GM12878 (cell line): ENCODE measurements around the gene ADAMTS17. TPM values are rescaled to one million over a fixed set of nuclear protein-coding genes. Genes with fewer than 3 reads are reported as not detected.

Experiments
- ATAC-seq: fragments of 200-7000 bp; cut with Tn5 transposase; 3 replicates; pipeline ENCODE4 v1.9.1; 2020; ENCODE audit warnings: mild to moderate bottlenecking, moderate library complexity
- BruUV-seq: library from RNA; stranded (reverse); fragments of 400-500 nt; replicated peaks from 2 replicates; lab custom pipeline; 2021; lab: Mats Ljungman, UMichigan
- CTCF ChIA-PET: fragments of 300-600 bp; sonication (Branson Sonifier 250); formaldehyde crosslinking; extraction: SDS; loops from one replicate; lab custom pipeline; 2021; ENCODE audit warnings: inconsistent platforms; lab: Yijun Ruan, JAX
- POLR2A ChIA-PET: fragments of 350-600 bp; formaldehyde crosslinking; extraction: SDS; loops from one replicate; lab custom pipeline; 2021; ENCODE audit warnings: inconsistent platforms; lab: Charles Lee
- RAD21 ChIA-PET: fragments of 300-600 bp; sonication (Branson Sonifier 250); formaldehyde crosslinking; loops from one replicate; lab custom pipeline; 2023; ENCODE audit warnings: antibody characterized with exemption; ENCODE audit not compliant: unreplicated experiment; lab: Charles Lee
- SMC1A ChIA-PET: fragments of 300-600 bp; sonication (Branson Sonifier 250); formaldehyde crosslinking; loops from one replicate; lab custom pipeline; 2023; ENCODE audit not compliant: unreplicated experiment, uncharacterized antibody; lab: Charles Lee
- DNase-seq: peaks from one replicate; pipeline ENCODE4 v3.0.0-alpha.2; 2011; ENCODE audit warnings: low read depth, low spot score
- FAIRE-seq: peaks from 3 replicates; lab custom pipeline; 2011; peaks lifted over from hg19 to GRCh38; lab: Jason Lieb, UNC
- H2AFZ ChIP-seq: 2 replicates; pipeline ENCODE4 v1.6.0; 2011; ENCODE audit warnings: low read depth, low read length, control low read depth; ENCODE audit not compliant: control insufficient read depth
- H3K27ac ChIP-seq: 2 replicates; pipeline ENCODE4 v1.5.1; 2011; ENCODE audit warnings: control low read depth; ENCODE audit not compliant: control insufficient read depth, insufficient read depth
- H3K27me3 ChIP-seq, 2 experiments: replicated peaks in 1 of 2; 2 replicates each; pipeline versions ENCODE4 v1.6.0 to v1.6.1; 2011; ENCODE audit warnings: low read length in 1 of 2; ENCODE audit not compliant: control insufficient read depth in 2 of 2, insufficient read depth in 2 of 2
- H3K36me3 ChIP-seq, 2 experiments: 2 replicates each; pipeline ENCODE4 v1.5.1; 2011; ENCODE audit warnings: low read length in 1 of 2; ENCODE audit not compliant: control insufficient read depth in 2 of 2, insufficient read depth in 2 of 2
- H3K4me1 ChIP-seq: 2 replicates; pipeline ENCODE4 v1.6.1; 2011; ENCODE audit warnings: mild to moderate bottlenecking, low read length, moderate library complexity, mixed read lengths; ENCODE audit not compliant: control insufficient read depth, insufficient read depth
- H3K4me2 ChIP-seq: 2 replicates; pipeline ENCODE4 v1.6.0; 2011; ENCODE audit warnings: control low read depth; ENCODE audit not compliant: control insufficient read depth, insufficient read depth
- H3K4me3 ChIP-seq: fragments of 200-600 bp; sonication (generic); 2 replicates; pipeline ENCODE4 v1.5.1; 2016
- H3K79me2 ChIP-seq: 2 replicates; pipeline ENCODE4 v1.6.0; 2011; ENCODE audit warnings: low read length; ENCODE audit not compliant: control insufficient read depth, insufficient read depth
- H3K9ac ChIP-seq: 2 replicates; pipeline ENCODE4 v1.8.0; 2011; ENCODE audit warnings: low read length, control low read depth, mixed read lengths; ENCODE audit not compliant: control insufficient read depth, insufficient read depth
- H3K9me3 ChIP-seq: replicated peaks from 3 replicates; pipeline ENCODE4 v1.5.1; 2011; ENCODE audit warnings: mild to moderate bottlenecking, low read length; ENCODE audit not compliant: control insufficient read depth, insufficient read depth
- H4K20me1 ChIP-seq: 2 replicates; pipeline ENCODE4 v1.6.0; 2011; ENCODE audit not compliant: control insufficient read depth, insufficient read depth
- BCL3 ChIP-seq: IDR thresholded peaks from 2 replicates; pipeline ENCODE4 v1.6.1; 2011; ENCODE audit warnings: borderline replicate concordance, low read depth, mild to moderate bottlenecking, moderate library complexity, low read length; ENCODE audit not compliant: insufficient read depth, poor library complexity, severe bottlenecking
- CHD2 ChIP-seq: IDR thresholded peaks from 2 replicates; pipeline ENCODE4 v1.6.1; 2011; ENCODE audit warnings: low read depth, low read length, improper control_type of control experiment, borderline replicate concordance
- DPF2 ChIP-seq: fragments of 450-650 bp; IDR thresholded peaks from 2 replicates; pipeline ENCODE4 v1.6.1; 2017; ENCODE audit warnings: mild to moderate bottlenecking
- EP300 ChIP-seq, 2 experiments: fragments of 150-350 bp in 1 of 2; IDR thresholded peaks; 2 replicates each; pipeline ENCODE4 v1.6.1; 2011 to 2012; ENCODE audit warnings: low read depth in 2 of 2, low read length in 2 of 2, borderline replicate concordance in 1 of 2, improper control_type of control experiment in 1 of 2, inconsistent platforms in 1 of 2; ENCODE audit not compliant: control insufficient read depth in 1 of 2
- ETV6 ChIP-seq, 2 experiments: fragments of 450-650 bp in 1 of 2; IDR thresholded peaks in 1 of 2; conservative IDR thresholded peaks in 1 of 2; 2 replicates each; pipeline ENCODE4 v1.6.1; 2014; ENCODE audit warnings: antibody characterized with exemption in 1 of 2, borderline replicate concordance in 1 of 2, low read depth in 1 of 2, mild to moderate bottlenecking in 1 of 2, moderate library complexity in 1 of 2
- MTA3 ChIP-seq: IDR thresholded peaks from 2 replicates; pipeline ENCODE4 v1.6.1; 2012; ENCODE audit warnings: low read length, inconsistent platforms, borderline replicate concordance
- RELB ChIP-seq: fragments of 450-650 bp; IDR thresholded peaks from 2 replicates; pipeline ENCODE4 v1.6.1; 2017; ENCODE audit warnings: low read depth, mild to moderate bottlenecking, moderate library complexity
- TARDBP ChIP-seq: IDR thresholded peaks from 2 replicates; pipeline ENCODE4 v1.6.1; 2016; ENCODE audit warnings: borderline replicate concordance
- ZBTB11 ChIP-seq: fragments of 450-650 bp; formaldehyde crosslinking; IDR thresholded peaks from 2 replicates; pipeline ENCODE4 v1.5.0; 2022; ENCODE audit warnings: mild to moderate bottlenecking, missing genetic modification characterization
- ZNF687 ChIP-seq: fragments of 450-650 bp; IDR thresholded peaks from 2 replicates; pipeline ENCODE4 v1.6.1; 2017; ENCODE audit warnings: mild to moderate bottlenecking, moderate library complexity
- WGBS: methylation state at CpG from one replicate; pipeline ENCODE4 v1.1.6; 2016; ENCODE audit warnings: low lambda C conversion rate; ENCODE audit not compliant: insufficient replicate concordance, insufficient coverage; ENCODE audit errors: missing lambda C conversion rate; 5-methylcytosine and 5-hydroxymethylcytosine counted together
- in situ Hi-C: fragments of 300-500 bp; cut with MboI; formaldehyde crosslinking; loops from 9 replicates; pipeline ENCODE4 v1.14.3; 2018; ENCODE audit warnings: mixed read lengths
- intact Hi-C: fragments of 100-400 bp; cut with micrococcal nuclease; formaldehyde crosslinking; loops from one replicate; pipeline ENCODE4 v1.14.2; 2022; ENCODE audit not compliant: unreplicated experiment
- polyA plus RNA-seq, 11 experiments: library from polyadenylated mRNA; depleted of rRNA in 4 of 11; unstranded in 6 of 11; stranded (reverse) in 5 of 11; fragments of >200 nt; fragmentation: Nextera tagmentation in 4 of 11; fragmentation: Illumina TruSeq in 1 of 11; extraction: Ambion mirVana in 4 of 11; extraction: Trizol in 1 of 11; gene quantifications; 1 replicate in 1 of 11; 2 replicates in 10 of 11; pipeline versions ENCODE4 v1.2.1 to v1.2.3, GENCODE V29; 2011 to 2016; ENCODE audit warnings: inconsistent platforms in 2 of 11, missing spikeins in 2 of 11, low read depth in 1 of 11
- total RNA-seq, 4 experiments: library from RNA; depleted of rRNA in 3 of 4; stranded (reverse); fragments of >200 nt in 3 of 4; fragmentation: Illumina TruSeq in 1 of 4; extraction: Trizol in 1 of 4; gene quantifications; 2 replicates each; pipeline versions ENCODE4 v1.2.1 to v1.2.3, GENCODE V29; 2013 to 2021
- TF ChIP-seq, protein P1 (sequence below): IDR thresholded peaks from 2 replicates; pipeline ENCODE4 v1.6.1; 2012; ENCODE audit warnings: low read depth, low read length, improper control_type of control experiment

Gene ADAMTS17
- total and polyA plus RNA-seq, 10 of the 15 experiments (the other 5 are each of a cell fraction or from before 2014, with no cell fraction given): 0.04 to 0.50 (median 0.10) TPM; not detected in 4

DNA sequence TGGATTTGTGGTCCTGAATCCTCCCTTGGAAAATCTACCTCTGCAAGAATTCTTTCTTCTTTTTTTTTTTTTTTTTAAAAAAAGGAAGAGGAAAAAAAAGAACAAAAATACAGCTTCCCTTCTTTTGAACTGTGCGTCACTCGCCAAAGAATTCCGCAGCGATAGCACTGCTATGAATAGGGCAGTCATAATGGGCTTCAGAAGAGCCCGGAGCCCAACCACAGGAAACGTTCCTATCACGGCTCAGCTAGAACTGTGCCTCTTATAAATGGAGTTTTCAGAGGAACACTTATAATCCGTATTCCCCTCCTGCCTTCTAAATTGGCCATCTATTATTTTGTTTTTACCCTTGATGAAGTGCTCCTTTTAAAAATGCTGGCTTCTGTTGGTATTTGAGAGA is 227.7 kb downstream of the ADAMTS17 start:
- Histone ChIP-seq H3K4me3 (no peak overlapping the region), H3K36me3 (no peaks in the 10 kb centered on the region), H3K27me3 (no peaks in the 10 kb centered on the region; a peak in 1 of 4 replicates), H4K20me1 (no peaks in the 10 kb centered on the region), H3K9me3 (no peaks in the 10 kb centered on the region; the same call in 2 of the 3 replicates), H3K4me1 (no peaks in the 10 kb centered on the region; the same call in 1 of the 2 replicates), H3K79me2 (no peaks in the 10 kb centered on the region), H3K27ac (no peak overlapping the region), H3K9ac (no peak overlapping the region), H3K4me2 (0 out of 2 replicates have a peak overlapping the region, but pooled peaks have one; percentile 3), H2AFZ (no peak overlapping the region)
- RAD21 ChIA-PET: no interaction called here
- FAIRE-seq (no peak), DNase-seq (no peak), ATAC-seq (no peak)
- CTCF ChIA-PET: no interaction called here
- intact Hi-C loops: no loop called here
- TF ChIP-seq, protein P1, sequence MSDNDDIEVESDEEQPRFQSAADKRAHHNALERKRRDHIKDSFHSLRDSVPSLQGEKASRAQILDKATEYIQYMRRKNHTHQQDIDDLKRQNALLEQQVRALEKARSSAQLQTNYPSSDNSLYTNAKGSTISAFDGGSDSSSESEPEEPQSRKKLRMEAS: no peak
- no peak for TF ChIP-seq TARDBP
- TF ChIP-seq ZNF687: no peak
- no peak for TF ChIP-seq EP300 (IDR thresholded peaks at IDR 0.05; ENCODE audit: borderline replicate concordance in 1 of 2, control insufficient read depth in 1 of 2, low read depth in 2 of 2, low read length in 2 of 2)
- no peak for TF ChIP-seq RELB
- no peak for TF ChIP-seq MTA3
- TF ChIP-seq CHD2: no peak
- TF ChIP-seq BCL3: no peak
- TF ChIP-seq DPF2: no peak
- TF ChIP-seq ETV6 (conservative IDR thresholded peaks at IDR 0.05 in 1 of 2, IDR thresholded peaks at IDR 0.05 in 1 of 2; ENCODE audit: borderline replicate concordance in 1 of 2, low read depth in 1 of 2): no peak
- TF ChIP-seq ZBTB11: no peak
- BruUV-seq: no TSS peak
- WGBS: 42% methylated on average over 8 of the region's 8 CpGs
- in situ Hi-C loops: no loop called here
- POLR2A ChIA-PET: no interaction called here
- SMC1A ChIA-PET: no interaction called here
